HG03045 (cell line): ENCODE results near the gene KHNYN.
"Not testable (repeated sequence)": the region's sequence is repeated elsewhere in the genome, so short reads cannot be mapped to it uniquely, and the experiment has no call there.

Experiments
- ATAC-seq: cut with Tn5 transposase; IDR thresholded peaks from one replicate; pipeline ENCODE4 v1.9.1; 2021; ENCODE audit warnings: mild to moderate bottlenecking, moderate library complexity; ENCODE audit not compliant: unreplicated experiment

The KHNYN gene

DNA sequence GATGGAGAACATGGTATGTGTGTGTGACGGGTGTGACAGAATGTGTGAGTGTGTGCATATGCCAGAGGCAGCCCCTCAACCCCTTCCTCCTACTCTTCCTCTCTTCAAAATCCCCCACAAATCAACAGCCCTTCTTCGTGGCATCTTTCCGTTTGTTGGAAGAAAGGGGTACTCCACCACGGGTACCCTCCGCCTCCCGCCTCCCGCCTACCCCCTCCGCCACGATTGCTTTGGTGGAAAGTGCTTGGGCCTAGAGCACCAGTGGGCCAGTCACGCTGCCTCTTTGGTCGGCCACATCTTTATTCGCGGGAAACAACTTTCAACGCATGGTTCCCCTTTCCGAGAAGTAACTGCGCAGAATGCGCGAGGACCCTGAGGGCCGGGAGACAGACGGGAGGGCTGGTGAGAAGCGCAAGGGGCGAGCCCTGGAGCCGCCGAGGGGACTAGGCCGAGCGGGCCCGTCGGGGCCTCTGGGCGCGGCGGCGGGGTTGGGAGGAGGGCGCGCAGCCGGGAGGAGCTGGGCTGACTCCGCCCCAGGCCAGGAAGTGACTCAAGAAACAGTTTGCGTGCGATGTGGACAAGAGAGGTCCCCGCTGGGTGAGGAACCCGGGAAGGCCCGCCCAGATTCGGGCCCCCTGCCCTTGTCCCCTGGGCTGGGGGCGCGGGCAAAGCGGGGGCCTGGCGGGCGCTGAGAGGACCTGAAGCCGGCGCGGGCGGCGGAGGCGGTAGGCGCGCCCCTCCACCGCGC, at the start of gene KHNYN, which contains the start of gene CBLN3:
Gene KHNYN, plus strand, starts transcription at position 560 of the 748 bp plus-strand sequence. CDS start 777 bp downstream, outside the sequence.
Gene CBLN3, minus strand, starts transcription at position 274 of the 748 bp plus-strand sequence. CDS start 614 bp downstream, outside the sequence.
- ATAC-seq: peak; percentile 84

DNA sequence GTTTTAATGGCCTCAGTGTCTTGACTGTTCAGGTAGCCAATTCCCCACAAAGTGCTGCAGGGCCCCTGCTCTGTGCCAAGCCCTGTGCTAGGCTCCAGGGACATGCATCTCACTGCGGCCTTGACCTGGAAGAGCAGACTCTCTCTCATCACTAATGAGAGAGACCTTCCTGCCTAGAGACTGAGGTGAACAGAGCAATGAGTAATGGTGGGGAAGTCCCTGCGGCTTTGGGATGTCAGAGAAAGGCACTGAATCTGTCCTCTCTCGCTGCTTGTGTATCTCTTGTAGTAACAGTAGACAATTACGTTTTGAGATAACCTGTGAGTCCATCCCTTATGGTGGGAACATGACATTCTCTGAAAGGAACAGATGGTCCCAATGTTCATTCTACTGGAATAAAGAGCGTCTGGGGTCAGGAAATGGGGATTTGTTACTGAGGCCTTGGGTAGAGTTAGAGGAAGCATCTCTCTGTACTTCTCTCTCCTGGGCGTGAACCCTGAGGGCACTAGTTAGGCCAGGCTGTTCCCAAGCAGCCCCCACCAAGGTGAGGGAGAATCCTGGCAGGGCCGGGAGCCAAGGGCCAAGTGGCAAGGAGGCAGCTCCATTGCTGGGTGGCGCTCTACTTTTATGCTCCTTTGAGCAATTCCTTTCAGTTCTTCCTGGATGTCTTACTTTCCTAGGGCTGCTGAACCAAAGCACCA, 48.2 kb upstream of the KHNYN start:
- ATAC-seq: no peak

DNA sequence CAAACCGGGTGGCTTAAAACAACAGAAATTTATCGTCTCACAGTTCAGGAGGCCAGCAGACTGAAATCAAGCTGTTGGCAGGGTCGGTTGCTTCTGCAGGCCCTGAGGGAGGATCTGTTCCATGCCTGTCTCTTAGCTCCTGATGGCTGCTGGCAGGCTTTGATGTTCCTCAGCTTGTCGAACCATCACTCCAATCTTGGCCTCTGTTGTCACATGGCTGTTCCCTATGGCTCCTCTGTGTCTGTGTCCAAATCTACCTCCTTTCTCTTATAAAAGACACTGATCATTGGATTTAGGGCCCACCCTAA, 47.7 kb upstream of the KHNYN start:
- ATAC-seq: no peak

DNA sequence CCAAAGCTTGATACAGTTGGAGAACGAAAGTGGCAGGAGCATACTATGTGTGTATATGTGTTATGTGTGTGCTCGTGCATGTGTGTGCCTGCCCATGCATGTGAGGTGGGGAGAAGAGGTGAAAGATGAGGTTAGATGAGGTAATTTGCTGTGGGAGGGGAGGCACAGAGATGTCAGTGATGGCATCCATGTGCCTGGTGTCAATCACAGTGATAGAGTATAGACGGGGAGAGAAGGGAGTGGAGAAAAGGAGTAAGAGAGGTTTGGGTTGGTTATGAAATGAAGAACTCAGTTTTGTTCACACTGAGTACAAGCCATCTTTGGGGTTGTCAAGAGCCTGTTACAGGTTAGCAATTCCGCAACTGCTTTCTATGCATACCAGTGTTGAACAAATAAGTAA, 45.6 kb upstream of the KHNYN start:
- ATAC-seq: no peak

DNA sequence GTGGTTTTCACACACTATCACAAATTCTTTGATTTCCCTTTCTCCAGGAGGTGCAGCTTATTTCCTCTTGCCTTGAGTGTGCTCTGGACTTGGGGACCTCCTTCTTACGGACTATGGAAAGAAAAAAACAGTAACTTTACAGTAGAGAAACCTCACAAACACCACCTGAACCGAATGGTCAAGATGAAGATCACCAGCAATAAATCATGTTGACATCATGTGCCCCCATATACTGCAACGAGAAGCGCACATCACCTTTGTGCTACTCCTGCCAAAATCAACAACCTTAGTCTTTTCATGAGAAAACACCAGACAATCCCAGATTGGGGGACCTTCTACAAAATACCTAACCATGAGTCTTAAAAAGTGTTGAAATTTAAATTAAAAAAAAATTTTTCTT, 44.2 kb upstream of the KHNYN start:
- no peak for ATAC-seq

DNA sequence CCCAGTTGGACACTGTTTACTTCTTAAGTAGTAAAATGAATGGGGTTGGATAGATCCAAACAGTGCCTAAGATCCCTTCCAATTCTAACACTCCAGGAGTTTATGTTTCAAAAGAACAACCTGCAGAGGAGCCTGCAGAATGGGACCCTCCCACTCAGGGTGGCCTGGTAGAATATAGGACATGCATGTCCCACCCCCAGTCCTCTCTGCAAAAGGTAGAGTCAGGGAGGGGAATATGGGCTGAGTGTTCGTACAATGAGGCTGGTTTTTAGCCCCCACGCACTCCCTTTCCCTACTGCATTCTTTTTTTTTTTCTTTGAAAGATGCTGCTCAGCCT, 42.8 kb upstream of the KHNYN start:
- no peak for ATAC-seq

DNA sequence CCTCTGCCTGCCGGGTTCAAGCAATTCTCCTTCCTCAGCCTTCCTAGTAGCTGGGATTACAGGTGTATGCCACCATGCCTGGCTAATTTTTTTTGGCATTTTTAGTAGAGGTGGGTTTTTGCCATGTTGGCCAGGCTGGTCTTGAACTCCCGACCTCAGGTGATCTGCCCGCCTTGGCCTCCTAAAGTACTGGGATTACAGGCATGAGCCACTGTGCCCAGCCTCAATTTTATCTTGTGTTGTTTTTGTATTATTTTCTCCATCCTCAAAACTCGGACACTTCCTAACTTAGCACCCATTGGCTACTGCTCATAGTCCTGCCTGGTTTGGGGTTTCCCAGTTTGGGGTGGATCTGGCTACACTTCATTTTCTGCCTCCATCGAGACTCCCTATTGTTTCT, 42.2 kb upstream of the KHNYN start:
- ATAC-seq: not testable (repeated sequence)

DNA sequence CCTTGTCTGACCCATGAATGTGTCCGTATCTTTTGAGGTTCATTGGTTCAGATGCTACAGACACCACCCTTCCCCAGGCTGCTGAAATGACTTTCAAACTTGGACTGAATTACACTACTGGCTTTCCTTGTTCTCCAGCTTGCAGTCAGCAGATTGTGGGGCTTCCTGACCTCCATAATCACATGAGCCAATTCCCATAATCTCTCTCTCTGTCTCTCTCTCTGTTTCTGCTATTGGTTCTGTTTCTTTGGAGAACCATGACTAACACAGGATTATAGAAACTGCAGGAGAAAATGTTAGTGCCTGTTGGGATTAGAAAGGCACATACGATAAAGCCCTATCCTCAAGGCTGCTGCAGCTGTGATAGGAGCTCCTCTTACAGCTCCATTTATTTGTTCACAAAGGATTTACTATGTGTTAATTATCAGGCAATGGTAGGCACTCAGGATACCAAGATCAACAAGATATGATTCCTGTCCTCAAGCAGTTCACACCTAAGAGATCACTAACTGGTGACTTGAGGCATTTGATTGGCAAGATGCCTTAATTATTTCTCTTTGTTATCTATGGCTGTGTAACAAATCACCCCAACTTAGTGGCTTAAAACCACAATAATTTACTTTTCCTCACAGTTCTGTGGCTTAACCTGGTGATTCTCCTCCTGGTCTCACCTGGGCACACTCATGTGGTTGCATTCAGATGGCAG, 41.1 kb upstream of the KHNYN start:
- no peak for ATAC-seq

DNA sequence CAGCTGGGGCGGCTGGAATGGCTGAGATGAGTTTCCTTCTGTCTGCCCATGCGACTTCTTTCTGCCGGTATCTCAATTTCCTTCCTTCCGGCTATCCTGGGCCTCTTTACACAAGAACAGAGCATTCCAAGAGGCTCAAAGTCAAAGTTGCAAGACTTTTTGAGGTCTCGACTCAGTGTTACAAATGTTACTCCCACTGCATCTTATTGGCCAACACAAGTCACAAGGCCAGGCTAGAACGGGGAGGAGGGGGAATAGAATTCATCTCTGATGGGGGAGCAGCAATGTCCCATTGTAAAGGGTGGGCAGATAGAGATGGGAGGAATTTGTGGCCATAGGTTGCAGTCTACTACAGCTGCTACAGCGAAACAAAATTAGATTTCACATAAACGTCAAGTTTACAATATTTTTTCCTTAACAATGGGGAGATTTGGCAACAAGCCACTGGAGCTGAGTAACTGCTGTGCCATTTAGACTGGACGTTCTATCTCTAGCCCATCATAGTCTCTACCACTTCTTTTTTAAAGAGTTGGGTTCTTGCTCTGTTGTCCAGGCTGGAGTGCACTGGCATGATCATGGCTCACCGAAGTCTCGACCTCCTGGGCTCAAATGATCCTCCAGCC, 40.4 kb upstream of the KHNYN start:
- ATAC-seq: no peak

DNA sequence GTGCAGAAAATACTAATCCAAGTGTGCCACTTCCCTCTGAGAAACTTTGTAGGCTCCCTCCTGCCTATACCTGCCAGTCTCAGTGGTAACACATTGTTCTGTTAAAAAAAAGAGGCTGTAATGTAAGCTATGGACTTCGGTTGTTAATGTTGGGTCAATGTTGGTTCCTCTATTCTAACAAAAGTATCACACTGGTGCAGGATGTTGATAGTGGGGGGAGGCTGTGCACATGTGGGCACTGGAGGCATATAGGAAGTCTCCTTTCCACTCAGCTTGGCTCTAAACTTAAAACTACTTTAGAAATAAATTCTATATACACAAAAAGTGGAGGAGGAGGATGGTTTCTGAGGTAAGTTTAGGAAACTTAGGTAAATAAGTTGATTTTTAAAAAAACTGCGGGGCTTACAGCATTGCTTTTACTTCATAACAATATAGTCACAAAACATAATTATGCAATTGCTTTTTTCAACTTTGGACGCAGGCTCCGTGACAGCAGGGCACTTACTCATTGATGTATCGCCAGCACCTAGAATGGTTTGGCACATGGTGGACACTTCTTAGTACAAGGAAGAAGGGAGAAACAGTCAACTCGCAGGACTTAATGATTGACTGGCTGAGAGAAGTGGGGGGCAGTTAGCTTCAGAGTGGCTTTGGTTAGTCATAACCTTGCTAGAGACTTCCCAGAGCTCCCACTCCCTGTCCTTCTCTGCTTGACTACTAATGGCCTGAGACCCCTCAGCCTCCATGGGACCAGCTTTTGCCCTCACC, 38.9 kb upstream of the KHNYN start:
- ATAC-seq: no peak

DNA sequence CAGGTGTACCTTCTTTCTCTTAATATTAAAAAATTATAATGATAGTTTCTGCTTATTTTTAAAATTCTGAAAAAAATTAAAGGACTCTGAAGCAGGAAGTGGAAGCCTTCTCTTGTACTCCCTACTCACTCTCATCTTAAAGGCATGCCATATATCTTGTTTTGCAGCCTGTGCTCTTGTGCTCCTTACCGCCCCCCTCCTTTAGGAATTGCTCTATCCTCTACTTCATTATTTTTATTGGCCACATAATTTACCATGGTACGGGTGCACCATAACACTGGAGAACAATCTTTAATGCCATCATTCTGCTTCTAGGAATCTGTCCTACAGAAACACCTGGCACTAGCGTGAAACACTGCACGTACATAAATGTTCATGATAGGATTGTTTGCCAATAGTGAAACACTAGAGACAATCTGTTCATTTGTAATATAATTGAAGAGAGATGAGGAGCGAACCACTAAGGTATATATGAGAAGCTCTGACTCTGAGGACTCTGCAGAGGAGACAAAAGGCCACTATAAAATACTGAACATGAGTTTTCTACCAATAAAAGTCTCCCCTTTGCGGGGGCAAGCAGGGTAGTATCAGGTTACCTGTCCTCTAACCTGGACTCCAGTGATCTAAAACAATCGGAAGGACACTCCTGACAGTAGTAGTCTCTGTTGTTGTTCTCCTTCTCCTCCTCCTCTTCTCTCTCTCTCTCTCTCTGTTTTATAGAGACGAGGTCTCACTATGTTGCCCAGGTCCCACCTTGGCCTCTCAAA, 37.2 kb upstream of the KHNYN start:
- ATAC-seq: no peak

DNA sequence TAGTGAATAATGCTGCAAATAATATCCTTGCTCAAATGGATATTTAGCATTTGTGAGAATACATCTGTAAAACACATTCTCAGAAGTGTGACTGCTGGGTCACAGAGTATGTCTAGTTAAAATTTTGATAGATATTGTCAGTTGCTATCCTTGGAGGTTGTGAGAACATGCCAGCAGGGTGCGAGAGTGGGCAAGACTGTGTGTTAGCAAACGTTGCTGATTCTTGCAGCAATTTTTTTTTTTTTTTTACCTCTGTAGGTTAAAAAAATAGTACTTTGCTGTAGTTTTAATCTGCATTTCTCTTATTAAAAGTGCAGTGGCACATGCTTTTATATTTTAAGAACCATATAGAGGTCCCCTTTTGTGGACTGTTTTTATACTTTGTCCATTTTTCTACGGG, 35.5 kb upstream of the KHNYN start:
- ATAC-seq: no peak

DNA sequence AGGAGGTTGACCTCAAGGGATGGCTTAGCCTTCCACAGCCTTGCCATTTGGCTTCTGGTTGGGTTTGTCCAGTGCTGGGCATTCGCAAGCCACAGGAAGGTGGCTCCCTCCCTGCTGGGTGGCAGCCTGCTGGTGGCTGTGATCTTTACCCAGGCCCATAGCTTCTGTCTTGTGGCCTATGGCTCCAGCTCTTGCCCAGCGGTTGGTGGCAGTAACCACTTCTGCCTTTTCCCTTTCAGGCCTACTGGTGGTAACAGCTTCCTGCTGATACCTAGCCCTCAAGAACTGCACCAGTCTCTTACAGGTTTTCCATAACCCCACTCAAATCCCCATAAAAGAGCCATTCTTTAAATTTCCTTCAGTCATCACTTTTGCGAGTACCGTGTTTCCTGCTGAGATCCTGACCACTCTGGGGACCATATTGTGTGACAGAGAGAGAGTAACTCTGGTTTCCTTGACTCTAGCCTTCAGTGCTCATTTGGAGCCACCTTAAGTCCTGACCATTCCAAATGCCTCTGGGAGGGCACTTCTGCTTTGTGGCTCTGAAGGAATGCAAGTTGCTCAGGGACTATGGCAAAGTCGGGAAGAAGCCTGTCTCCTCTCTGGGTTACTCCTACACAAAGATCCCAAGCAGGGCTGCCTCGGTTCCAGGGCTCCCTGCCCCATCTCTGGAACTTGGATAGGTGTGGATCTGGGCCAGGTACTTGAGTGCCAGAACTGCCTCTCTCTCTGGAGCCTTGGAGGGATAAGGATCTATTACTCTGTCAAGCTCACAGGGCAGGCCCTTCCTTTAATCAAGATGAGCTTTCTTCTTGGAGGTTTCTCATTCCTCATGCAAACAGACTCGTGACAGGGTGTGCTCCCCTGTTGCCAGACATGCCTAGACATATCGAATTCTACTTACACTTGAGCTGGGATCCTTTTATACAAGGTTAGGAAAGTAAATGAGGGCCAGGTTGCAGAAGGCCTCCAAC, 33.9 kb upstream of the KHNYN start:
- ATAC-seq: no peak

DNA sequence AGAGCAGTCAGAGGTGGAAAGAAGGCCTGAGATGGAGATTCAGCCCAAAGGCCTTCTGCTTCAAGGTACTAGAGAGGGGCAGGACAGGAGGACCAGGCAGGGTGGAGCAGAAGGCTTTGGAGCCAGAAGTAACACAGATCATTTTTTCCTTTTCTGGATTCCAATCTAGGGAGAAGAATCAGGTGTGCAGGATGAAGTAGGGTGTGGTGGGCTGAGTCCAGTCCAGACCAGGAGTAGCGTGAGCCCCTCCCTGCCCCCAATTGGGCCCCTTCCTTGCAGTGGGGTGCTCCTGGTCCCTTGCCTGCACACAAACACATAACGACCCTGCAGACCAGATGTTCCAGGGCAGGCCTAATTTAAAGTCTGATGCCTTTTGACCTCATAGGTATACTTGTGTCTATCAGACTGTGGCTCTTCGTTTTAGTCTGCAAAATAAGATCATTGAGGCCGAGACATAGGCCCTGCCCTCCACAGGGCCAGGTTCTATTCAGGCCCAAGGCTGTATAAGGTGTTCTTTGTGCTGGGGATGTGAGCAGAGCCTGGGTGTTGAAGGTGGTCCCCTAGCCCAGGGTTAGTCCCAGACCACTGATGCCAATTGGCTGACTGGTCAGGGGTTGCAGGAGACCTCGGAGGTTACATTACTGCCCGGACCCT, 32.0 kb upstream of the KHNYN start:
- ATAC-seq: no peak

DNA sequence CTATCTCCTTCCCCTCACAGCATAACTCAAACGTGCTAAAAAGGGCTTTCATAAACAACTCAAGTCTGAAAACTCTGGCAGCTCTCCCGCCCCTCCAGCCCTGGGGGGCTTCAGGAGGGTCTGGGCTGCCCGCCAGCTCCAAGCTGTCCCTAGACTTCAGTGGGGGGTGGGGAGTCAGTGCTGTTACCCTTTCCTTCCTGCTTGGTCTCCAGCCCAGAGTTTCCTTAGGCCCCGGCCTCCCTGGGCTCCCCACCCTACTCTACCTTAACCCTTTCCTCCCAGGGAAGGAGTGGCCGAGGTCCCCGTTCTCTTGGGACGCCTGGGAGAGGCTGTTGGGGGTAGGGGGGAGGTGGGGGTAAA, 31.5 kb upstream of the KHNYN start:
- ATAC-seq: no peak

DNA sequence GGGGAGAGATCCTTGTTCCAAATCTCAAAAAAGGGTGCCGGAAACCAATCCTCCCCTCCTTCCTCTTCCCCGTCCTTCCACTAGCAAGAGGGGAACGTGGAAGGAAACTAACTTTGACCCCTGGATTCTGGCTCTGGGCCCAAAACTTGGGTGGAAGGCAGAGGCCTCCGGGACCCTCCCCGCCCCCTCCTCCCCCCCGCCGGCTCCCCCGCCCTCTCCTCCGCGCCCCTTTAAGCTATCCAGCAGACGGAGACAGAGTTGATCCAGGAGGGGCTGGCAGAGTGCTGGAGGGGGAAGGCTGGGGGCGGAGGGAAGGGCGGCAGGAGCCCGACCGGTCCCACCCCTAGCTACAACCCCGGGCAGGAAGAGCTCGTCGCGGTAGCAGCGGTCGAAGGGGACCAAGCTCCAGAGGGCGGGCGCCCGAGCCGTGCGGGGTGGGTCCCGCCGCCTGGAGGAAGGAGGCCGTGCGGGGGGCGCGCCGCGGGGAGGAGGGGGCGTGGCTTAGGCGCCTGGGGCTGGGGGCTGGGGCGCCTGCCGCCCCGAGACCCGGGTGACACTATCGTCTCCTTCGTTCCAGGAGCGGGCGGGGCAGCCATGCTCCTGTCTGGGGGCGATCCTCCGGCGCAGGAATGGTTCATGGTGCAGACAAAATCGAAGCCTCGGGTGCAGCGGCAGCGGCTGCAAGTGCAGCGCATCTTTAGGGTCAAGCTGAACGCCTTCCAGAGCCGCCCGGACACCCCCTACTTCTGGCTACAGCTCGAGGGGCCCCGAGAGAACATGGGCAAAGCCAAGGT, 30.9 kb upstream of the KHNYN start, which contains the start of gene NYNRIN:
Gene NYNRIN, plus strand, starts transcription at position 351 of the 794 bp plus-strand sequence. Its CDS starts 244 bp downstream, at position 595.
- no peak for ATAC-seq

DNA sequence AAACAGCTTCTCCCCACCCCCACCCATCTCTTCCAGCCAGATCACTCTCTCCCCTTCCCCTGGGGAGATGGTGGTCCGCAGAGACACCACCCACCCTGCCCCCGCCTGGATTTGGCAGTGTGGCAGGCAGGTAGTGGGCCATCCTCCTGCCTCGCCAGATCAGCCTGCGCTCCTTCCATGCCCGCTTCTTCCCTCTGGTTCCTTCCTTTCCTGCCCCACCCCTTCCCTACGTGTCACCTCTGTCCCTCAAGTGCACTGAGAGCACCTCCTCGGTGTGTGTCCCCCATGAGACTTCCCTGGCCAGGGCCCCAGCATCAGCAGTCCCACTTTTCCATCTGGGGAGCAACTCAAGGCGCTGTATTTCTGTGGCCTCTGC, 30.3 kb upstream of the KHNYN start:
- ATAC-seq: no peak
